Measurements from ENCODE around the gene E2F1. TPM values are rescaled to one million over a fixed set of nuclear protein-coding genes. Genes with fewer than 3 reads are reported as not detected.

The E2F1 gene
- total RNA-seq, result 1.8 TPM
- long read RNA-seq, partial matches to known transcripts, result 1 of 4 reads
- long read RNA-seq, other reads (novel, unspliced or antisense), result 0 of 4 reads

- DNase-seq (peak; percentile 99), ATAC-seq (peak; percentile 99)
- intact Hi-C loops (cut with micrococcal nuclease), result no loop called here
These were observed at the start of gene E2F1 for GRCh38 chr20:33686100-33686983. TSS of gene E2F1 (minus strand) at chr20:33686385. CDS start at chr20:33686264, 121 bp downstream.

GRCh38 chr20:33733654-33734576 lies 47.7 kb upstream of the E2F1 start:
- no peak for ATAC-seq
- intact Hi-C loops (cut with micrococcal nuclease), result no loop called here
- DNase-seq, result peak; percentile 33

GRCh38 chr20:33732166-33732970 lies 46.2 kb upstream of the E2F1 start:
- intact Hi-C loops (cut with micrococcal nuclease), result no loop called here
- peak; percentile 94 for DNase-seq
- ATAC-seq, result peak; percentile 83

GRCh38 chr20:33731693-33732165 lies 45.5 kb upstream of the E2F1 start, which contains the start of gene ZNF341:
TSS of gene ZNF341 (plus strand) at chr20:33731996. CDS start at chr20:33732022, 26 bp downstream.
- intact Hi-C loops (cut with micrococcal nuclease), result no loop called here
- DNase-seq (peak; percentile 94), ATAC-seq (peak; percentile 75)

- DNase-seq (no peak), ATAC-seq (peak; percentile 2)
- intact Hi-C loops (cut with micrococcal nuclease), result no loop called here
These were observed 44.9 kb upstream of the E2F1 start for GRCh38 chr20:33730946-33731692.

GRCh38 chr20:33729101-33729500 lies 42.9 kb upstream of the E2F1 start:
- intact Hi-C loops (cut with micrococcal nuclease), result no loop called here
- no peak for DNase-seq
- ATAC-seq, result no peak

GRCh38 chr20:33728463-33728862 lies 42.3 kb upstream of the E2F1 start:
- intact Hi-C loops (cut with micrococcal nuclease), result no loop called here
- DNase-seq (no peak), ATAC-seq (no peak)

- DNase-seq (no peak), ATAC-seq (no peak)
- intact Hi-C loops (cut with micrococcal nuclease), result no loop called here
These were observed 41.6 kb upstream of the E2F1 start for GRCh38 chr20:33727806-33728205.

GRCh38 chr20:33727115-33727479 lies 40.9 kb upstream of the E2F1 start:
- intact Hi-C loops (cut with micrococcal nuclease), result no loop called here
- DNase-seq (no peak), ATAC-seq (no peak)

- intact Hi-C loops (cut with micrococcal nuclease), result no loop called here
- DNase-seq, result no peak
- no peak for ATAC-seq
These were observed 39.6 kb upstream of the E2F1 start for GRCh38 chr20:33725607-33726264.

- ATAC-seq, result no peak
- DNase-seq, result no peak
- intact Hi-C loops (cut with micrococcal nuclease), result no loop called here
These were observed 38.4 kb upstream of the E2F1 start for GRCh38 chr20:33724439-33725094.

- ATAC-seq (no peak), DNase-seq (no peak)
- intact Hi-C loops (cut with micrococcal nuclease), result no loop called here
These were observed 35.4 kb upstream of the E2F1 start for GRCh38 chr20:33721391-33722140.

GRCh38 chr20:33719989-33720709 lies 34.0 kb upstream of the E2F1 start, which contains the start of gene PXMP4:
TSS of gene PXMP4 (minus strand) at chr20:33720310. CDS start at chr20:33720207, 103 bp downstream.
- intact Hi-C loops (cut with micrococcal nuclease), result no loop called here
- DNase-seq (peak; percentile 90), ATAC-seq (peak; percentile 100)

GRCh38 chr20:33719277-33719988 lies 33.2 kb upstream of the E2F1 start:
- intact Hi-C loops (cut with micrococcal nuclease), result no loop called here
- DNase-seq (no peak), ATAC-seq (no peak)

- ATAC-seq (no peak), DNase-seq (no peak)
- intact Hi-C loops (cut with micrococcal nuclease), result no loop called here
These were observed 30.3 kb upstream of the E2F1 start for GRCh38 chr20:33716498-33716897.
